ENCODE results near the gene KCNK1. TPM values are rescaled to one million over a fixed set of nuclear protein-coding genes. Genes with fewer than 3 reads are reported as not detected.

The KCNK1 gene
- total RNA-seq, 4 donors from 2014 or later = 0.88 to 1.7 (median 0.98) TPM; not detected in 1

DNA sequence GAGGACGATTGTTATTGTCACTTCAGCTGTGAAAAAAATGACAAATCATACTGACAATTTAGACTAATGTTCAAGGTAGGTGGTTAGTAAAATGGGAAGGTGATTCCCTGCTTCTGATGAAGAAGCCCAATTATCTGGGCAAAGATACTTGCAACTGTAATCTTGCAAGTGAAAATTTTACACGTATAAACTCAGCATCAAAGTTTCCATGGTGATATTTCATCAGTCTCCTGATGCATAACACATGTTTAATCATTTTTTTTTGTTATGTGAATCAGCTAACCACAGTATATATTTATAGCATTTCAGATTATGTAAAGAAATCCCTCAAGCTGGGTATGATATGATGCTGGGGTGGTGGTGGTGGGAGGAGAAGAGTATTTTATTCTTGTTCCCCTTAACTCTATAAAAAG is 16.4 kb upstream of the KCNK1 start:
- no peak for TF ChIP-seq CTCF (IDR thresholded peaks at IDR 0.05; ENCODE audit: low read depth)

DNA sequence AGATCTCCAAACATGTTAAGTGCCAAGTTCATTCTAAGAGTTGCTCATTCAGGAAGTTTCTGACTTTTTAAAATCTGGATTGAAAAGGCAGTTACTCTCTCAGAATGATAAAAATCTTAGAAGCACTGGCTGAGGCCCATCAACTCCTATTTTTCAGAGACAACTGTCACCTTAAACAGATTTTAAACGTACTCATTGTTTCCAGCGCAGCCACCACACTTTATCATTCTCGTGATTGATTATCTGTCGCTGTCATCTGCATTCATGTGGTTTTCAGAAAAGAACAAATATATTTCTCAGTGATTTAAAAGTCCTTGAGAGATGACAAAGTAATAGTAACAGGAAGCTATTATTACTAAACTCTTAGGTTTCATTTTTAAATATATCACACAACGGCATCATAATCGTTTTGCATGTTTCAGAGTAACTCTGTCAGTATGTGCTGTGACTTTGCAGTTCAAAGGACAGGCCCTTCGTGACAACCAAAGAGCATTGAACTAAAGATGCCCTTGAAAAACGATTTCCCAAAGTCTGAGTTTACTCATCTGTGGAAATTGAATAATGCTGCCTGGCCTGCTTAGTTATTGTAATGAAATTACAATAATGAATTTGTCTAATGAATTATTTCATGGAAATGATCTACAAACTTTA is 14.9 kb upstream of the KCNK1 start:
- TF ChIP-seq CTCF (IDR thresholded peaks at IDR 0.05; ENCODE audit: low read depth) = no peak

DNA sequence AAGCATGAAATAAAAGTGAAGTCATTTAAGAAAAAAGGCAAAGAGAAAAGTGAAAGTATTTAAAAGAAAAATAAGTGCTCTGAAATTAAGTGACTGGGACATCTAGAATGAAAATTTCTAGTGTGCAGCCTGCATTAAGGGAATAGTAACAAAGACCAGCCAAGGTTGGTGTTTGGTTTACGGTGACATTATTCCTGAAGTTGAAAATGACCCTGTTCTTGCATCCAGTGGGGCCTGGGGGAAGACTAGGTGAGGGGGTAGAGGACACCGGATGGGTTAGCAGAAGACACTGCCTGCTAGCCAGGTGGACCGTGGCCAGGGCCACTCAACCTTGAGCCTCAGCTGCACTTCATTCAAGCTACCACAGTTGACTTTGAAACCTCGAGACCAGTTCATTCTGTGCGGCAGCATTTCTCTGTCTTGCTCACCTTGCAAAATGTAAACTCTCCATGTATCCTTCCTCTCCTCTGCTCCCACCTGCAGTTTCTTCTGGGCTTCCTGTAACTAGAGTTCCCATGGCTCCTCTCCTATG is 14.3 kb upstream of the KCNK1 start:
- no peak for TF ChIP-seq CTCF (IDR thresholded peaks at IDR 0.05; ENCODE audit: low read depth)

DNA sequence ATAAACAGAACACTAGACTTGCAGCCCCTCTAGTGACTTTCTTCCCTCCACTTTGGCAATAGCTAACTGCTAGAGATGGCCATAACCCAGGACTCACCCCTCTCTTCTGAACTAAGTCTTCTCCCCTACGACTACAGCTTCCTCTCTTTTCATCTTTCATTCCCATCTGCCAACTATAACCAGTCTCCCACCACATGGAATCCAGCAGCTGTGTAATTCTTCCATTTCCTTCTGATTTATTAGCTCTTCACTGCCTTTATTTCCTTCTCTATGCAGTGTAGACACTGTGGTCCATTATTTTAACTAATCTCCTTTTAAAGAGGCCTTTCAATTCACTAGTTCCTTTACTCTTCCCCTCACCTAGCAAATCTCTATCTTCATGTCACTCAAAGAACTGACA is 13.4 kb upstream of the KCNK1 start:
- TF ChIP-seq CTCF (IDR thresholded peaks at IDR 0.05; ENCODE audit: low read depth) = no peak

GRCh38 chr1:233603478-233603877 is 10.4 kb upstream of the KCNK1 start:
- no peak for TF ChIP-seq CTCF (IDR thresholded peaks at IDR 0.05; ENCODE audit: low read depth)

GRCh38 chr1:233605205-233605604 is 8.7 kb upstream of the KCNK1 start:
- no peak for TF ChIP-seq CTCF (IDR thresholded peaks at IDR 0.05; ENCODE audit: low read depth)

GRCh38 chr1:233606813-233607212 is 7.1 kb upstream of the KCNK1 start:
- no peak for TF ChIP-seq CTCF (IDR thresholded peaks at IDR 0.05; ENCODE audit: low read depth)

Data from subcutaneous adipose tissue (tissue), 4 donors.